HG02885 (cell line): ENCODE data around the gene ITGB1BP2.
"Not testable (repeated sequence)": the region's sequence is repeated elsewhere in the genome, so short reads cannot be mapped to it uniquely, and the experiment has no call there.

Experiments
- ATAC-seq: cut with Tn5 transposase; IDR thresholded peaks from one replicate; pipeline ENCODE4 v1.9.1; 2021; ENCODE audit warnings: mild to moderate bottlenecking; ENCODE audit not compliant: unreplicated experiment, poor library complexity

The ITGB1BP2 gene

DNA sequence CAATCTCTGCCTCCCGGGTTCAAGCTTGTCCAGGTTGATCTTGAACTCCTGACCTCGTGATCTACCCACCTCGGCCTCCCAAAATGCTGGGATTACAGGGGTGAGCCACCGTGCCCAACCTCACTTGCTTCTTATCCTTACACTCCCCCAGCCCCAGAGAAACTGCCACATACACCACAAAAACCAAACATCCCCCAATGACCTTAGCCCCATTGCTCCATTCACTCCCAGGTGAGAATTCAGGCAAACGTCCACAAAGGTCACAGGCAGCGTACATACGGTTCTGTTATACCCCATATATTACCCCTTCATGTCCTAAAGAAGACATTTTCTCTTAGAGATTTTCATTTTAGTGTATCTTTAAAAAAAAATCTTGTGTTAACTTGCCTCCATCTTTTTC lies 1.1 kb upstream of the ITGB1BP2 start:
- ATAC-seq: not testable (repeated sequence)

DNA sequence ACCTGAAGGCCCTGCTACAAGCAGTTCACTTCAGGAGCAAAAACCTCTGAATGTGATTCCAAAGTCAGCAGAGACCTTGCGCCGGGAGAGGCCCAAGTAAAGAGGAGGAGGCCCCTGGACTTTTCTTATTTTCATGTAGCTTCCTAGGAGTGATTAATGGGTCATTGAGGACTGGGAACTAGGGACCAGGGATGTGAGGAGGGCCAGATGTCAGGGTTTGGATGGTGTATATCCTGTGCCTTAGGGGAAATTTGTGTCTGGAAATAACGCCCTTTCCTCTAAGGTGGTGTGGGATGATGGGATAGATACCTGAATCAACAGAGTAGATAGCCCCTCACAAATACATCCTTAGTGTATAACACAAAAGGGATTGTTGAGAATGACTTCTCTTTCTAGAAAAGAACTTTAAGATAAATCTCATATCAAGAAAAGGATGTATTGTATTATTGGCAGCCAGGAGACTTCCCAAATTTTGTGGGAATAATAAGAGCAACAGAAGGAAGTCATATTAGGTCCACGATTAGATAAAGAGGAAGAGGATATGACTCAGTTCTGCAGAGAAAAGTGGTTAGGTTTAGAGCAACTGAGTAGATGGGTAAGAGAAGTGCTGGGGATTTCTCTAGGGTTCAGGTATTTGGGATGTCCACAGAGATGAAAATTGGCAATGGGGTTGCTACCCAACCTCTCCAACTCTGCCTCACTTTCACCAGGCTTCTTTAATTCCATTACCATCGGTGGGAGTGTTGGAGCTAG lies 1.1 kb downstream of the ITGB1BP2 start:
- ATAC-seq: no peak

DNA sequence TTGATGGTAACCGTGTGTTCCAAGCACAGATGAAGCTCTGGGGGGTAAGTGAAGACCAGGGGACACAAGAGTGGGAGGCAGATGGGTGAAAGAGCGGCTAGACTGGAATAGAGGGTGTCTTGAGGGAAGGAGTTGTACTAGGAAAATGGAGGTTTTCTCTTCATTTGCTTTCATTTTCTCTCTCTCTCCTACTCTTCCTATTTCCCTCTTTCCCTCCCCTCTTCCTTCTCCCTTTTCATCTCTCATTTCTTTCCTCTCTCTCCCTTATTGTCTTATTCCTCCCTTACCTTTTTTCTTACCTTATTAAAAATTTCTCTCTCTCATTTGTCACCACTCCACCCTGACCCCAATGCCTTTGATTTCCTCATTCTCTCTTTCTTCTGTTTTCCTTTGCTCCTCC lies 3.0 kb downstream of the ITGB1BP2 start:
- no peak for ATAC-seq

DNA sequence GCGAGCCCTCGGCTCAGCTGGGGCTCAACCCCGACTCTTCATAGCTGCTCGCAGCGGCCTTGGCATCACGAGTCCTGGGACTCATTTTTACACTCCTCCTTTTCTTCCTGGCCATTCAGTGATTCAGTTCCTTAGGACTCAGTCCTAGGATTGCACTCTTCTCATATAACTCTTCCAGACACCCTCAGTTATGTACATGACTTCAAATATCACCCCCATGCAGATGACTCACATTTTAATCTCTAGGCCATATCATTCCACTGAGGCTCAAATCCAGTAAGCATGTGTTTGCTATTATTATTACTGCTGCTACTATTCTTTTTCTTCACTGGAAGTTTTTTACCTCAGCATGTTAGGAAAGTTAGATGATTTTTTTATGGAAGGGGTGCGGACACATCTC lies 14.4 kb downstream of the ITGB1BP2 start:
- ATAC-seq: no peak

DNA sequence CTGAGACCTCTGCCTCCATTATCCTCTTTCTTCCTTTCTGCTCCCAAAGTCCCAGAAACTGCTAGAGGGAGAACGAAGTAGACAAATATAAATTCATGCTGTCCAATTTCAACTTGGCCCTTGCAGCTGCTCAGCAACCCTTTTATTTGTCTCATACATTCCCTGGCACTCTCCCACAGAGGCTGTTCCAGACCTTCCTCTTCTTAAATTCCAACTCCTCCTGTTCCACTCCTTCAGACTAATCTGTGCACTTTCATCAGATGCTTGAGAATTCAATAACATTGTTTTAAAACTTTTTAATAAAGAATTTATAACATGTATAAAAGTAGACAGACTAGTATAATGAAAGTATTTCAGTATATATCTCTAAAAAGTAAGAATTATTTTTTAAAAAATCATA lies 15.4 kb downstream of the ITGB1BP2 start:
- not testable (repeated sequence) for ATAC-seq

DNA sequence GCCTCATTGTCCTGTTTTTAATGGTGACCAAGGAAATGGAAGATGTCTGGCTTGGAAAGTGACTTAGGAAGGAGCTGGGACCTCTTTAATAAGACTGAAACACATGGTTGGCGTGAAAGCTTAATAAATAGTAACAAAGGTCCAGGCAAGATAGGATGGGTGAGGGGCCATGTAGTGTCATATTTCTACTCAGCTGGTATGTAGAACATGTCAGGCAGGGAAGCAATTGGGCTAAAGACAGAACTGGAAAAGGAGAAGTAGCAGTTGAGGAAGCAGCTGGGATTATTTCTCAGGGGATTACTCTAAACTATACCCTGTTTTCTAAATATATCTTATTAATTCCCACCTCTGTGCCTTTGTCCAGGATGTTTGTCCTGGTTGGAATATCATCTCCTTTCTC lies 18.6 kb downstream of the ITGB1BP2 start:
- no peak for ATAC-seq

DNA sequence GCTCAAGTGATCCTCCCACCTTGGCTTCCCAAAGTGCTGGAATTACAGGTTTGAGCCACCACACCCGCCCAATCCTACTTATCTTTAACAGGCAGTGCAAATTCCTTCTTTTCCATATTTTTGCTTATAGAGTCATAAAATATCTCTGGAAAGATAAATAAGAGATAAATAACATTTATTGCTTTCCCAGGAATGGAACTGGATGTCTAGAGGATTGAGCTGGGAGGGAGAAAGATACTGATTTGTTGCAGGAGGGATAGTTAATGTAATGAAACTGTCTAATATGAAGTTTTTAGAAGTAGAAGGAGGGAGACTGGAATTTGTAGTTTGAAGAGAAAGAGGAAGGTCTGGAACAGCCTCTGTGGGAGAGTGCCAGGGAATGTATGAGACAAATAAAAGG lies 20.2 kb downstream of the ITGB1BP2 start:
- ATAC-seq: no peak

DNA sequence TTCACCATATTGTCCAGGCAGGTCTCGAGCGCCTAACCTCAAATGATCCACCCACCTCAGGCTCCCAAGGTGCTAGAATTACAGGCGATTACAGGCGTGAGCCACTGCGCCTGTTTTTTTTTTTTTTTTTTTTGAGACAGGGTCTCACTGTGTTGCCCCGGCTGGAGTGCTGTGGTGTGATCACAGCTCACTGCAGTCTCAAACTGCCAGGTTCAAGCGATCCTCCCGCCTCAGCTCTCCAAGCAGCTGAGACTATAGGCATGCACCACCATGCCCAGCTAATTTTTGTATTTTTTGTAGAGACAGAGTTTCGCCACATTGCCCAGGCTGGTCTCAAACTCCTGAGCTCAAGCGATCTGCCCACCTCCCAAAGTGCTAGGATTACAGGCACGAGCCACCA lies 22.9 kb downstream of the ITGB1BP2 start:
- not testable (repeated sequence) for ATAC-seq

DNA sequence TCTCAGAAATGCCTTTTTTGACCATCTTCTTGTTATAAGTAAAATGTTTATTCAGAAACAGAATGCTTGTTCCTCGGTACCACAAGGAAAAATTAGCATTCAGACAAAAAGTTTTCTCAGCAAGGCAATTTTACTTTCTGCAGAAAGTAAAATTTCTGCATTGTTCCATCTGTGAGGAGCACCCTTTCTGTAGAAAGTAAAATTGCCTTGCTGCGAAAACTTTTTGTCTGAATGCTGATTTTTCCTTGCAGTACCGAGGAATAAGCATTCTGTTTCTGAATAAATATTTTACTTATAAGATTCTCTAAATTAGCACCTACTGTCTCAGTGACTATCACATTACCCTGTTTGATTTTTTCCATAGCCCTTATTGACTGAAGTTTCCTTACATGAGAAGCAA lies 24.8 kb downstream of the ITGB1BP2 start:
- no peak for ATAC-seq

DNA sequence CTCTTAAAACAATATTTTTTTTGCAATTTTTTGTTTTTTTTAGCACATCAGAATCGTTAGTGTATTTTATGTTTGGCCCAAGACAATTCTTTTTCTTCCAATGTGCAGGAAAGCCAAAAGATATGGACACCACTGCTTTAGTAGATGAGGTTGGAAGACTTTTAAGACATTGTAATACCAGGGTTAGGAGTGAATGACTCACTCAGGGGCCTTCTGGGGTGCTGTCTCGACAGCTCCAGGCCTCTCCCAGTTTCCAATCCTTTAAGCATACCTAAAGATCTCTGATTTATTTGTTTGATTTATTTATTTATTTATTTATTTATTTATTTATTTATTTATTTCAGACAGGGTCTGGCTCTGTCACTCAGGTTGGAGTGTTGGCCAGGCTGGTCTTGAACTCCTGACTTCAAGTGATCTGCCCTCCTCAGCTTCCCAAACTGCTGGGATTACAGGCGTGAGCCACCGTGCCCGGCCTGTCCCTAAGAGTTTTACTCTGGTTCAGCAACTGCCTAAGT lies 47.7 kb downstream of the ITGB1BP2 start:
- not testable (repeated sequence) for ATAC-seq

DNA sequence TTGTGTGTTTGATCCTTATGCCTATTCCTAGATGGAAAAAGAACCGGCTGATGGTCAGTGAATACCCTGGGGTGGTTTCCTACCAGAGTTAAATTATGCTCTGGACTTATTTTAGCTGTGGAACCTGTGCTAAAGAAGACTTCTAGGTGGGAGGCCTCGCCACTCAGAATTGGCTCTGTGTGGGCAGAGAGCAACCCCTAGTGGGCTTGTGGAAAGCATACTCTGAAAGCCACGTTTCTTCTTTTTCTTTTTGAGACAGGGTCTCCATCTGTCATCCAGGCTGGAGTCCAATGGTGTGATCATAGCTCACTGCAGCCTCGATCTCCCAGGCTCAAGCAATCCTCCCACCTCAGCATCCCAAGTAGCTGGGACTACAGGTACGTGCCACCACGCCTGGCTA lies 48.3 kb downstream of the ITGB1BP2 start:
- ATAC-seq: not testable (repeated sequence)

DNA sequence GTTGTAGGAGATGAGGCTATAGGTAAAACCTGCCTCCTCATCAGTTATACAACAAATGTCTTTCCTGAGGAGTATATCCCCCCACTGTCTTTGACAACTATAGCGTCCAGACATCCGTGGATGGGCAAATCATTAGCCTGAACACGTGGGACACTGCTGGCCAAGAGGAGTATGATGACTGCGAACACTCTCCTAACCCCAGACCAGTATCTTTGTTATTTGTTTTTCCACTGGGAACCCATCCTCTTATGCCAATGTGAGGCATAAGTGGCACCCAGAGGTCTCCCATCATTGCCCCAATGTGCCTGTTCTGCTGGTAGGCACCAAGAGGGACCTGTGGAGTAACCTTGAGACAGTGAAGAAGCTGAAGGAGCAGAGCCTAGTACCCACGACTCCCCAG lies 50.9 kb downstream of the ITGB1BP2 start:
- ATAC-seq: not testable (repeated sequence)
